GM11168 (cell line): ENCODE results near the gene ANKS1B.
"Not testable (repeated sequence)": the region's sequence is repeated elsewhere in the genome, so short reads cannot be mapped to it uniquely, and the experiment has no call there.

ENCODE experiments used
- in situ Hi-C: fragments of 300-500 bp; cut with MboI; formaldehyde crosslinking; loops from one replicate; pipeline ENCODE4 v1.12.0; 2022; ENCODE audit warnings: low sequenced_read_pairs; ENCODE audit not compliant: unreplicated experiment

The ANKS1B gene

DNA sequence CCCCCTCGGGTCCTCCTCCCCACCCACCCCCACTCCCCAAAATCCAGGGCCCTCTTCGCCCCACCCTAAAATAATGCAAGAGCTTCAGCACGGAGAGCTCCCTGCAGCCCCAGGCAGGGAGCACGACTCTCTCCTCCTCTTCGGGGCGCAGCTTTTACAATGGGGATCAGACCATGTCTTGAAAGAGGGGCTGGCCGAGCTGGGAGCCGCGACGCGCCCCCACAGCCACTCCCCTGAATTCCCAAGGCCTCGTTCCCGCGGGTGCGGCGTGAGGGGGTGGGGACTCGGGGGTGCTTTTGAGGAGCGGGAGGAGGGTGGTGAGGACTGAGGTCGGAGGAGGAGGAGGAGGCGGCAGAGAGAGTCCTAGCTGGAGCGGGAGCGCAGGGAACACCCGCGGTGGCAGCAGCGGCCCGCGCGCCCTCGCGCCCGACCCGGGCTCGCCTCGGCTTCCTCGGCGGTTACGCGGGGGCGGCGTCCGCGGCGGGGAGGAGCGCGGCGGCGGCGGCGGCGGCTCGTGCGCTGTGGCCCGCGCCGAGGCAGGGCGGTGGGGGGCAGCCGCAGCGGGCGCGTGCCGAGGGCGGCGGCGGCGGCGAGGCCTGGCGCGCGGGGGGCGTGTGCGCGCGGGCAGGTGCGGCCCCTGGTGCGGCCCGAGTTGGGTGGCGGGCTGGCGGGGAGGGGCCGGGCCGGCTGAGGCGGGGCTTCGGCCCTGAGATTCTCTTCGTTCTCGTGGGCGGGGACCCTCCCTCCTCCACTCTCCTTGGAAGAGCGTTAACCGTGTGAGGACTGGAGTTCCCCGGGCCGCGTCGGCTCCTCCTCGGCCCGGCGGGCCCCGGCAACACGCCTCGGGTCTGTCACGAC lies at the start of gene ANKS1B:
TSS of gene ANKS1B (minus strand) at position 666 of the 858 bp plus-strand sequence. CDS start 699 bp downstream, outside the sequence.
- in situ Hi-C loops, result no loop called here

DNA sequence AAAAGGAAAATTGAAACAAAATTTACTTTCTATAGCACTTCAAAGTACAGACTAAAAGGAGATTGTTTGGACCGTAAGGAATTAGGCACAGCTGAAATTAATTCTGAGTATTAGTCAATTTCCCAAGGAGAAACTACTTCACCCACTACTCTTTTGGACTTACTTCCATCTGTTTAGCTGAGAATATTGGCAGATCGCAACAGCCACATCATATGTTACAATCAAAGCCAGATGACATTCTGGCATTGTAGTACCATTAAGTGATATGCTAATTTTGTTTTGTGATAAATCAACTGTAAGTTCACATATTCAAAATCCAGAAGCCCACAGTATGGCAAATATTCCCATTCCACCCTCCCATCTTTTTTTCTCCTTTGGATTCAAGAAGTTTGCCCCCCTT lies 47.1 kb upstream of the ANKS1B start:
- in situ Hi-C loops, result no loop called here

- in situ Hi-C loops, result no loop called here
These were observed 42.9 kb upstream of the ANKS1B start for GRCh38 chr12:100027671-100028070.

DNA sequence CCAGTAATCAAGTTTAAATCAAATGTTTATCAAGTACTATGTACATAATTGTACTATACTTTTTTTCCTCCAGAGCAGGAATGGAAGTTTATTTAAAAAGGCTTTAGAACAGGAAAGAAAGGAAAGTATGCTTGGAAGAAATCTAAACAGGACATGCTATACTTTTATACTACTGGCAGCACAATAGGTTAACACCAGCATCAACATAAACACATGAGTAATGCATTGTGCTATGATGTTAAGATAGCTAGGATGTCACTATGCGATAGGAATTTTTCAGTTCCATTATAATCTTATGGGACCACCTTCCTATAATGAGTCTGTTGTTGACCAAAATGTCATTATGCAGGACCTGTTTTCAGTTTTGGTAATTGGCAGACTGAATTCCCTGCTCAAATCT lies 41.5 kb upstream of the ANKS1B start:
- in situ Hi-C loops, result no loop called here

- in situ Hi-C loops, result no loop called here
These were observed 40.3 kb upstream of the ANKS1B start for GRCh38 chr12:100024974-100025555.

GRCh38 chr12:100020370-100020769 lies 35.6 kb upstream of the ANKS1B start:
- in situ Hi-C loops, result no loop called here

- in situ Hi-C loops, result no loop called here
These were observed 32.3 kb upstream of the ANKS1B start for GRCh38 chr12:100017056-100017455.

DNA sequence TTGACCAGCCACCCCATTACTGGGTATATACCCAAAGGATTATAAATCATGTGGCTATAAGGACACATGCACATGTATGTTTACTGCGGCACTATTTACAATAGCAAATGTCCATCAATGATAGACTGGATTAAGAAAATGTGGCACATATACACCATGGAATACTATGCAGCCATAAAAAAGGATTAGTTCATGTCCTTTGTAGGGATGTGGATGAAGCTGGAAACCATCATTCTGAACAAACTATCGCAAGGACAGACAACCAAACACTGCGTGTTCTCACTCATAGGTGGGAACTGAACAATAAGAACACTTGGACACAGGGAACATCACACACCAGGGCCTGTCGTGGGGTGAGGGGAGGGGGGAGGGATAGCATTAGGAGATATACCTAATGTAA lies 31.6 kb upstream of the ANKS1B start:
- in situ Hi-C loops, result not testable (repeated sequence)

DNA sequence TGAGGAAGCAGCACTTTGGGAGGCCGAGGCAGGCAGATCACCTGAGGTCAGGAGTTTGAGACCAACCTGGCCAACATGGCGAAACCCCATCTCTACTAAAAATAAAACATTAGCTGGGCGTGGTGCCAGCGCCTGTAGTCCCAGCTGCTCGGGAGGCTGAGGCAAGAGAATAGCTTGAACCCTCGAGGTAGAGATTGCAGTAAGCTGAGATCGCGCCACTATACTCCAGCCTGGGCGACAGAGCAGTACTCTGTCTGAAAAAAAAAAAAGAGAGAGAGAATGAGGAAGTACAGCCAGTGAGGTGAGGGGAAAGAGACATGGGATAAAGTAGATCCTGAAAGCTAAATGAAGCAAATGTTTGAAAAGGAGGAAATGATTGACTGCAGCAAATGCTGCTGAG lies 21.1 kb upstream of the ANKS1B start:
- in situ Hi-C loops, result not testable (repeated sequence)

- in situ Hi-C loops, result no loop called here
These were observed 13.1 kb upstream of the ANKS1B start for GRCh38 chr12:99997806-99998205.

DNA sequence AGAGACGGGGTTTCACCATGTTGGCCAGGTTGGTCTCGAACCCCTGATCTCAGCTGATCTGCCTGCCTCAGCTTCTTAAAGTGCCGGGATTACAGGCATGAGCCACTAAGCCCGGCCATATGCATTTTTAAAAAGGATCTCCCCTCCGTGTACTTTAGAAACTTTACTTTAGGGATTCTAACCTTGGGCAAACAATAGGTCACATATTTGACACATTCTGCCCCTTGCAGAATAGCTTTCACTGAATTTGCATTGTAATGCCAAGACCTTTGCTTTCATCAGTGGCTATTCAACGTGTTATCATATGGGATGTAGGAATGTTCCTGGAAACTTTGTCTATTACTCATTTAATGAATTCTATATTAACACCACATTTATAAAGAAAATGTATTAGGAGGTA lies 11.4 kb upstream of the ANKS1B start:
- in situ Hi-C loops, result no loop called here

- in situ Hi-C loops, result no loop called here
These were observed 895 bp upstream of the ANKS1B start for GRCh38 chr12:99985631-99986030.

GRCh38 chr12:99985129-99985570 lies 414 bp upstream of the ANKS1B start:
- in situ Hi-C loops, result no loop called here

- in situ Hi-C loops, result no loop called here
These were observed 1.1 kb downstream of the ANKS1B start for GRCh38 chr12:99983456-99984258.

DNA sequence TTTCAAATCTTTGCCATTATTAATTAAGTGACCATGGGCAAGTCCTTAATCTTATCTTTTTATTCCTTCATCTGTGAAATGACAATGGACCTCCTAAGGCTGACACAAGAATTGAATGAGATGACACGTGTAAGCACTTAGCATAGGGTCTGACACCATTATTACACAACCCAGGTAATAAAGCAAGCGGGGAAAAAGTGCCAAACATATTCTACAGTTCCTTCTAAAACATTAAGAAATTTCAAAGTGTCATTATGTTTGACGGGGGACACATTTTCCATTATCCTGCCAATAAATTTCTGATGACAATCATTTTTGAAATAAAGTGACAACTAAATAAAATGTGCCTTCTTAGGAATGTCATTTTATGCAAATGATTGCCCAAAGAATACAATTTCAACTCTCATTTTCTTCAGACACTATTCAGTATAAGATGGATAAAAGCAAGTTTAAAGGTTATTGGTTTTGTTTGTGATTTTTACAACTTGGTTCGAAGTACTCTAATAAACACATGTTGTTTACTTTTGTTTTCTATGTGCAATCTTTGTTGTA lies 3.0 kb downstream of the ANKS1B start:
- in situ Hi-C loops, result no loop called here

DNA sequence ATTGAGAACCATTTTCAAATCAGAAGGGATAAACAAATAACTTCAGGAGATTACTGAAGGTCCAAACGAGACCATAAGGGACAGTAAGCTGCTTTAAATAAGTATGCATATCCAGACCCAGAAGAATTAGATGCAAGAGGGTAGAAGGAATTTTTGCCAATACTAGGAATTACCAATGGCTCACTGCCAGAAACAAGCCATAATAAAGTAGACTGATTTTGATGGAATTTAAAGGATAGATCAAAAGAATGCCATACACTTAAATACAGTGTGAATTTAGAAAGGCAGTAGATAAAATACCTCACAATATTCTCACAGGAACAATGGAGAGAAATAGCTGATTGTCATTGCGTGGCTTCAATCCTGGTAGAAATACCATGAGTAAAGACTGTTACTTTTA lies 5.3 kb downstream of the ANKS1B start:
- in situ Hi-C loops, result no loop called here

GRCh38 chr12:99978152-99978551 lies 6.6 kb downstream of the ANKS1B start:
- in situ Hi-C loops, result no loop called here

DNA sequence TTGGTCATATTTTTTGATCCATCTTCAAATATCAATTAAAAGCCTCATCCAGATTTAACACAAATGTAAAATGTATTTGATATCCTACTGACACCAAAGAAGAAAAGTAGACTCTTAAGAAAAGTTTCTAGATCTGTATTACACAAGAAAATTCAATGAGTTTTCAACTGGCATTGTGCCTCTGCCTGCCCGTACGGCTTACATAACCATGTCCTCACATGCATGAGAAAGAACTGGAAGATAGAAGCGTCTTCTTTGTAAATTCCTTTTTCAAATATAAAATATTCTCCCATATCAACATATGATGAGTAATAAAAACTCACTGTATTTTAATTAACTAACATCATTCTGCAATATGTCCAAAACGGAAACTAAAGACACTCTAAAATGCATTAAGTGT lies 7.2 kb downstream of the ANKS1B start:
- in situ Hi-C loops, result no loop called here

DNA sequence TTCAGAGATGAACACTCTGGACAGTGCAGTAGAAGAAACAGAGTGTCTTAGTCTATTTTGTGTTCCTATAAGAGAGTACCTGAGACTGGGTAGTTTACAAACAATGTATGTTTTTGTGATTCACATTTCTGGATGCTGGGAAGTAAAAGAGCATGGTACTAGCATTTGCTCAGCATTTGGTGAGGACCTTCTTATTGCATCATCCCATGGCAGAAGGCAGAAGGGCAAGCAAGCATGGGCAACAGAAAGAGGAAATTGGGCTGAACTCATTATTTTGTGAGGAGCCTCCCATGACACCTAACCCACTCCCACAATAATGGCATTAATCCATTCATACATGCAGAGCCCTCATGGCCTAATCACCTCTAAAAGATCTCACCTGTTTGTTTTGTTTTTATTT lies 8.0 kb downstream of the ANKS1B start:
- in situ Hi-C loops, result no loop called here

GRCh38 chr12:99975321-99975720 lies 9.4 kb downstream of the ANKS1B start:
- in situ Hi-C loops, result no loop called here

- in situ Hi-C loops, result no loop called here
These were observed 10.6 kb downstream of the ANKS1B start for GRCh38 chr12:99974146-99974545.
